NT2/D1 (cell line): ENCODE results near the gene GNB1.

Experiments
- SUZ12 ChIP-seq: IDR thresholded peaks from 2 replicates; pipeline ENCODE4 v1.6.1; 2011; ENCODE audit not compliant: insufficient read length, insufficient read depth; ENCODE audit errors: extremely low read depth
- ZNF274 ChIP-seq: IDR thresholded peaks from 2 replicates; pipeline ENCODE4 v1.6.1; 2011; ENCODE audit warnings: mild to moderate bottlenecking, low read depth, low read length

DNA sequence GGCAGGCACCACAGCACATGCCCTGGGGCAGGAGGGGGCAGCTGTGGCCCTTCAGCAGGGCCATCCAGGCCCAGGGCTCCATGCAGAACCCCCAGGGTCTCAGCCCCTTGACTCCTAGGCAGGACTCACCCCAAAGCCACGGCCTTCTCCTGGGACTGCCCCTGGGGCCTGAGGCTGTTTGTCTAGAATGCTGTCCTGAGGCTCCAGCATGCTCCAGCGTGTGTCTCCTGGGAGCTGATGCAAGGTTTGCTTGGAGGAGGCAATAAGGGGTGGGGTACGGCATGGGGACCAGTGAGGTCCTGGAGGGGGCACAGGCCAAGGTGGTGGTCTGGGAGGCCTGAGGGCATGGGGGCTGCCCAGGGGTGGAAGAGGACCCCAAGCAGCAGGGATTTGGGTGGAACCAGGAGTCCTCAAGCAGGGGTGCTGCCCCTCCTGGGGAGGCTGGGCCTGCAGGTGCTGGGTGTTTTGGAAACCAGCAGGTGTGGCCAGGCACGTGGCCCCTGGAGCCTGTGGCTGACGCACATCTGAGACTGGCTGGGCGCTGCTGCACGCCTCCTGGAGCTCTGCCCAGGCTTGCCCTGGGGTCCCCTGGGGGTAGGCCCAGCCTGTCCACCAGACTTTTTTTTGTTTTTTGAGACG lies 16.3 kb upstream of the GNB1 start:
- TF ChIP-seq ZNF274 (no peak), SUZ12 (no peak)
